H1 (cell line): ENCODE data around the gene FERMT2. TPM values are rescaled to one million over a fixed set of nuclear protein-coding genes. Genes with fewer than 3 reads are reported as not detected.

Experiments used
- CEBPB ChIP-seq: IDR thresholded peaks from 2 replicates; pipeline ENCODE4 v1.6.1; 2012; ENCODE audit warnings: low read depth, low read length
- NANOG ChIP-seq: IDR thresholded peaks from 2 replicates; pipeline ENCODE4 v1.6.1; 2011; ENCODE audit warnings: low read length, low read depth, mild to moderate bottlenecking, inconsistent platforms; ENCODE audit not compliant: insufficient read depth, poor library complexity, severe bottlenecking
- RNF2 ChIP-seq: fragments of 200-900, 300-1000 bp; sonication (generic); IDR thresholded peaks from 2 replicates; pipeline ENCODE4 v1.7.1; 2016; ENCODE audit warnings: borderline replicate concordance, low read depth, mild to moderate bottlenecking, antibody characterized with exemption, low read length; ENCODE audit not compliant: poor library complexity, severe bottlenecking; ENCODE audit errors: missing control alignments
- SP4 ChIP-seq: IDR thresholded peaks from 2 replicates; pipeline ENCODE4 v1.6.1; 2012; ENCODE audit warnings: low read length, inconsistent platforms
- TEAD4 ChIP-seq: IDR thresholded peaks from 2 replicates; pipeline ENCODE4 v1.6.1; 2012; ENCODE audit warnings: low read depth, low read length, inconsistent platforms, mixed read lengths
- polyA plus RNA-seq, 7 experiments: library from polyadenylated mRNA; depleted of rRNA in 3 of 7; stranded (reverse) in 5 of 7; unstranded in 2 of 7; fragments of >200 nt in 5 of 7; fragments of 200-250 nt in 2 of 7; gene quantifications; 1 replicate in 5 of 7; 2 replicates in 1 of 7; 4 replicates in 1 of 7; pipeline versions ENCODE4 v1.2.1 to v1.2.3, GENCODE V29; 2011 to 2013; ENCODE audit warnings: missing spikeins in 2 of 7, mixed read lengths in 2 of 7
- total RNA-seq: library from RNA; stranded (reverse); fragmentation: NEBNext Ultra II Directional; extraction: Animal tissue kit (Norgen Biotek cat#: 25700); gene quantifications from 2 replicates; pipeline ENCODE4 v1.2.1, GENCODE V29; 2021
- TF ChIP-seq, protein P1 (sequence below): IDR thresholded peaks from 2 replicates; pipeline ENCODE4 v1.6.1; 2011; ENCODE audit warnings: low read length, improper control_type of control experiment

Gene FERMT2
- total and polyA plus RNA-seq, 2 of the 8 experiments (the other 6 are each of a cell fraction or from before 2014, with no cell fraction given), result 53.3 to 142 TPM

DNA sequence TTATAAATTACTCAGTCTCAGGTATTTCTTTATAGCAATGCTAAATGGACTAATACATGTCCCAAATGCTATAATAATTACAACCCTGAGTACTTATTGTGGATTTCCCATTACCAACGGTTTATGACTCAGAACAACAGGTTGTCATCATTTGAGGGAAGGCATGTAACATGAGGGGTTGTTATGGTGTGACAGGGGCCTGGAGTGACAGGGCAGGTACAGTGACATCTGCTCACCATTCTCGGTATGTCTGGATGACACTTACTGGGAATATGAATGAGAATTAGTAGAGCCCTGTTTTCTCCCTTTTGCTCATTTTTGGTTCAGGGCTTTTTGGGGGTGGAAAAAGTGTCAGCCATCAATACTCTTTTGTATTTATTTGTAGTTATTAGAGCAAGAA lies 36.2 kb upstream of the FERMT2 start (continued):
- TF ChIP-seq RNF2 (no peak), NANOG (no peak), TEAD4 (no peak), SP4 (no peak), CEBPB (no peak)
- TF ChIP-seq, protein P1, sequence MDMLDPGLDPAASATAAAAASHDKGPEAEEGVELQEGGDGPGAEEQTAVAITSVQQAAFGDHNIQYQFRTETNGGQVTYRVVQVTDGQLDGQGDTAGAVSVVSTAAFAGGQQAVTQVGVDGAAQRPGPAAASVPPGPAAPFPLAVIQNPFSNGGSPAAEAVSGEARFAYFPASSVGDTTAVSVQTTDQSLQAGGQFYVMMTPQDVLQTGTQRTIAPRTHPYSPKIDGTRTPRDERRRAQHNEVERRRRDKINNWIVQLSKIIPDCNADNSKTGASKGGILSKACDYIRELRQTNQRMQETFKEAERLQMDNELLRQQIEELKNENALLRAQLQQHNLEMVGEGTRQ, result no peak
